IMR-90 (cell line): Measurements from ENCODE around the gene HOXA3. TPM values are rescaled to one million over a fixed set of nuclear protein-coding genes. Genes with fewer than 3 reads are reported as not detected.

Experiments
- ATAC-seq: fragments of 200-7000 bp; cut with Tn5 transposase; 2 replicates; pipeline ENCODE4 v1.9.1; 2020; ENCODE audit warnings: low read depth, mild to moderate bottlenecking, moderate library complexity
- BruUV-seq: library from RNA; stranded (reverse); fragments of 400-500 nt; replicated peaks from 2 replicates; lab custom pipeline; 2021; lab: Mats Ljungman, UMichigan
- CTCF ChIA-PET: fragments of 300-600 bp; formaldehyde crosslinking; extraction: SDS; loops from one replicate; lab custom pipeline; 2021; ENCODE audit warnings: antibody characterized with exemption; lab: Yijun Ruan, JAX
- POLR2A ChIA-PET: fragments of 300-600 bp; sonication (Branson Sonifier 250); formaldehyde crosslinking; loops from one replicate; lab custom pipeline; 2022; ENCODE audit warnings: antibody characterized with exemption; ENCODE audit not compliant: unreplicated experiment; lab: Charles Lee
- DNase-seq: peaks from one replicate; pipeline ENCODE4 v3.0.0; 2013
- H2AFZ ChIP-seq: replicated peaks from 2 replicates; pipeline ENCODE3; 2013; ENCODE audit warnings: low read length, mild to moderate bottlenecking; ENCODE audit not compliant: poor library complexity
- H2AK5ac ChIP-seq: 2 replicates; pipeline ENCODE4 v1.6.1; 2013; ENCODE audit warnings: low read depth, low read length, inconsistent platforms
- H2AK9ac ChIP-seq: replicated peaks from 2 replicates; pipeline ENCODE3; 2013; ENCODE audit warnings: mild to moderate bottlenecking, low read depth, low read length, moderate library complexity; ENCODE audit not compliant: poor library complexity
- H2BK120ac ChIP-seq: 2 replicates; pipeline ENCODE4 v1.6.1; 2013; ENCODE audit warnings: low read depth, low read length, inconsistent platforms
- H2BK15ac ChIP-seq: 3 replicates; pipeline ENCODE4 v1.6.1; 2013; ENCODE audit warnings: low read depth, low read length, inconsistent platforms
- H2BK20ac ChIP-seq: 2 replicates; pipeline ENCODE4 v1.6.1; 2013; ENCODE audit warnings: low read depth, mild to moderate bottlenecking, inconsistent platforms, low read length, moderate library complexity
- H2BK5ac ChIP-seq: 2 replicates; pipeline ENCODE4 v1.6.1; 2013; ENCODE audit warnings: mild to moderate bottlenecking, low read depth, low read length, inconsistent platforms; ENCODE audit not compliant: poor library complexity, severe bottlenecking
- H3K14ac ChIP-seq: replicated peaks from 2 replicates; pipeline ENCODE4 v1.6.1; 2013; ENCODE audit warnings: low read depth, low read length, inconsistent platforms
- H3K18ac ChIP-seq: 2 replicates; pipeline ENCODE4 v1.6.1; 2013; ENCODE audit warnings: low read depth, low read length, control low read depth
- H3K23ac ChIP-seq: 2 replicates; pipeline ENCODE4 v1.6.1; 2013; ENCODE audit warnings: low read depth, low read length, inconsistent platforms
- H3K27ac ChIP-seq: 2 replicates; pipeline ENCODE4 v1.5.1; 2013; ENCODE audit warnings: mild to moderate bottlenecking, control low read depth, low read length; ENCODE audit not compliant: insufficient read depth
- H3K27me3 ChIP-seq: 2 replicates; pipeline ENCODE4 v1.6.1; 2013; ENCODE audit warnings: low read length; ENCODE audit not compliant: control insufficient read depth, insufficient read depth
- H3K36me3 ChIP-seq: 2 replicates; pipeline ENCODE4 v1.6.1; 2013; ENCODE audit warnings: low read length, mixed read lengths; ENCODE audit not compliant: control insufficient read depth, insufficient read depth
- H3K4ac ChIP-seq: 2 replicates; pipeline ENCODE4 v1.6.1; 2013; ENCODE audit warnings: low read depth, low read length, inconsistent platforms
- H3K4me1 ChIP-seq: 2 replicates; pipeline ENCODE4 v1.6.1; 2013; ENCODE audit warnings: low read length, mixed read lengths; ENCODE audit not compliant: control insufficient read depth, insufficient read depth
- H3K4me2 ChIP-seq: 2 replicates; pipeline ENCODE4 v1.6.1; 2013; ENCODE audit warnings: low read depth, mild to moderate bottlenecking, control low read depth, low read length, moderate library complexity
- H3K4me3 ChIP-seq: 2 replicates; pipeline ENCODE4 v1.5.1; 2013; ENCODE audit warnings: low read depth, mild to moderate bottlenecking, control low read depth, low read length, moderate library complexity; ENCODE audit not compliant: insufficient read depth
- H3K56ac ChIP-seq: 2 replicates; pipeline ENCODE4 v1.6.1; 2013; ENCODE audit warnings: low read length, inconsistent platforms; ENCODE audit not compliant: insufficient read depth; ENCODE audit errors: extremely low read depth
- H3K79me1 ChIP-seq, 2 experiments: 2 replicates each; pipeline ENCODE4 v1.6.1; 2013; ENCODE audit warnings: low read length in 2 of 2, inconsistent platforms in 1 of 2, low read depth in 1 of 2
- H3K9ac ChIP-seq: 2 replicates; pipeline ENCODE4 v1.6.1; 2013; ENCODE audit warnings: low read depth, low read length, control low read depth
- H3K9me1 ChIP-seq: 2 replicates; pipeline ENCODE4 v1.6.1; 2013; ENCODE audit warnings: low read length, inconsistent platforms; ENCODE audit not compliant: insufficient read depth
- H3K9me3 ChIP-seq: 2 replicates; pipeline ENCODE4 v1.6.1; 2013; ENCODE audit warnings: low read length; ENCODE audit not compliant: control insufficient read depth, insufficient read depth
- H4K20me1 ChIP-seq: 2 replicates; pipeline ENCODE4 v1.6.1; 2013; ENCODE audit warnings: low read length, inconsistent platforms; ENCODE audit not compliant: insufficient read depth
- H4K5ac ChIP-seq: 2 replicates; pipeline ENCODE4 v1.6.1; 2013; ENCODE audit warnings: mild to moderate bottlenecking, low read depth, low read length, control low read depth
- H4K8ac ChIP-seq, 2 experiments: 2 replicates each; pipeline ENCODE4 v1.6.1; 2013; ENCODE audit warnings: low read depth in 2 of 2, low read length in 2 of 2, control low read depth in 1 of 2, inconsistent platforms in 1 of 2
- H4K91ac ChIP-seq: 2 replicates; pipeline ENCODE4 v1.6.1; 2013; ENCODE audit warnings: low read depth, low read length, inconsistent platforms; ENCODE audit not compliant: insufficient read depth
- BHLHE40 ChIP-seq: fragments of 150-350 bp; IDR thresholded peaks from 2 replicates; pipeline ENCODE4 v1.6.1; 2016; ENCODE audit warnings: mild to moderate bottlenecking, low read depth, low read length
- CEBPB ChIP-seq: IDR thresholded peaks from 2 replicates; pipeline ENCODE4 v1.6.1; 2012; ENCODE audit warnings: low read depth, low read length, improper control_type of control experiment
- CHD1 ChIP-seq: IDR thresholded peaks from 2 replicates; pipeline ENCODE4 v1.6.1; 2012; ENCODE audit warnings: low read depth, low read length, improper control_type of control experiment
- ELK1 ChIP-seq: fragments of 150-350 bp; IDR thresholded peaks from 2 replicates; pipeline ENCODE4 v1.6.1; 2016; ENCODE audit warnings: low read depth, mild to moderate bottlenecking, low read length, moderate library complexity, borderline replicate concordance
- FOS ChIP-seq: fragments of 150-350 bp; IDR thresholded peaks from 2 replicates; pipeline ENCODE4 v1.6.1; 2016; ENCODE audit warnings: low read depth, low read length
- MAFK ChIP-seq: IDR thresholded peaks from 2 replicates; pipeline ENCODE4 v1.6.1; 2012; ENCODE audit warnings: low read depth, low read length, improper control_type of control experiment
- MAZ ChIP-seq: IDR thresholded peaks from 2 replicates; pipeline ENCODE4 v1.6.1; 2012; ENCODE audit warnings: low read depth, mild to moderate bottlenecking, low read length, improper control_type of control experiment, moderate library complexity, borderline replicate concordance
- NFE2L2 ChIP-seq: fragments of 150-350 bp; IDR thresholded peaks from 2 replicates; pipeline ENCODE4 v1.6.1; 2016; ENCODE audit warnings: low read depth, mild to moderate bottlenecking, low read length
- RAD21 ChIP-seq: IDR thresholded peaks from 2 replicates; pipeline ENCODE4 v1.6.1; 2012; ENCODE audit warnings: low read length, improper control_type of control experiment
- RCOR1 ChIP-seq: IDR thresholded peaks from 2 replicates; pipeline ENCODE4 v1.6.1; 2012; ENCODE audit warnings: mild to moderate bottlenecking, low read length, improper control_type of control experiment; ENCODE audit not compliant: insufficient replicate concordance
- RFX5 ChIP-seq: IDR thresholded peaks from 2 replicates; pipeline ENCODE4 v1.8.0; 2012; ENCODE audit warnings: low read depth, mild to moderate bottlenecking, low read length, moderate library complexity
- SMC3 ChIP-seq: fragments of 150-350 bp; IDR thresholded peaks from 2 replicates; pipeline ENCODE4 v1.6.1; 2016; ENCODE audit warnings: low read depth, mild to moderate bottlenecking, antibody characterized with exemption, low read length, moderate library complexity
- WGBS, 2 experiments: methylation state at CpG; one replicate each; pipeline versions ENCODE4 v1.1.5 to v1.1.7; 2013; ENCODE audit warnings: missing lambda C conversion rate in 2 of 2; ENCODE audit not compliant: insufficient read length in 1 of 2; ENCODE audit errors: extremely low coverage in 2 of 2; 5-methylcytosine and 5-hydroxymethylcytosine counted together
- dilution Hi-C: fragments of 300-500 bp; cut with HindIII; formaldehyde crosslinking; loops from one replicate; pipeline ENCODE4 v1.14.3; 2018; ENCODE audit warnings: low sequenced_read_pairs; ENCODE audit not compliant: unreplicated experiment
- in situ Hi-C: fragments of 300-500 bp; cut with MboI; formaldehyde crosslinking; loops from 3 replicates; pipeline ENCODE4 v1.14.3; 2019; ENCODE audit warnings: low sequenced_read_pairs, inconsistent platforms, mixed read lengths
- intact Hi-C: fragments of 100-400 bp; cut with micrococcal nuclease; formaldehyde crosslinking; loops from 2 replicates; pipeline ENCODE4 v1.10.0; 2022
- polyA plus RNA-seq, 3 experiments: library from polyadenylated mRNA; depleted of rRNA; stranded (reverse); fragments of >200 nt; gene quantifications; 2 replicates each; pipeline ENCODE4 v1.2.3, GENCODE V29; 2012; ENCODE audit warnings: low replicate concordance in 1 of 3
- total RNA-seq: library from RNA; depleted of rRNA; stranded (reverse); fragments of >200 nt; gene quantifications from 2 replicates; pipeline ENCODE4 v1.2.3, GENCODE V29; 2012
- TF ChIP-seq, protein P1 (sequence below): conservative IDR thresholded peaks from 2 replicates; pipeline ENCODE4 v1.5.1; 2012; ENCODE audit warnings: mild to moderate bottlenecking, low read depth, low read length, improper control_type of control experiment
- TF ChIP-seq, protein P2 (sequence below): fragments of 150-350 bp; IDR thresholded peaks from 2 replicates; pipeline ENCODE4 v1.6.1; 2017; ENCODE audit warnings: mild to moderate bottlenecking, antibody characterized with exemption, low read length, low read depth

HOXA3 gene
- total and polyA plus RNA-seq, 2 of the 4 experiments (the other 2 are of a cell fraction), result 0.90 to 5.4 TPM

DNA sequence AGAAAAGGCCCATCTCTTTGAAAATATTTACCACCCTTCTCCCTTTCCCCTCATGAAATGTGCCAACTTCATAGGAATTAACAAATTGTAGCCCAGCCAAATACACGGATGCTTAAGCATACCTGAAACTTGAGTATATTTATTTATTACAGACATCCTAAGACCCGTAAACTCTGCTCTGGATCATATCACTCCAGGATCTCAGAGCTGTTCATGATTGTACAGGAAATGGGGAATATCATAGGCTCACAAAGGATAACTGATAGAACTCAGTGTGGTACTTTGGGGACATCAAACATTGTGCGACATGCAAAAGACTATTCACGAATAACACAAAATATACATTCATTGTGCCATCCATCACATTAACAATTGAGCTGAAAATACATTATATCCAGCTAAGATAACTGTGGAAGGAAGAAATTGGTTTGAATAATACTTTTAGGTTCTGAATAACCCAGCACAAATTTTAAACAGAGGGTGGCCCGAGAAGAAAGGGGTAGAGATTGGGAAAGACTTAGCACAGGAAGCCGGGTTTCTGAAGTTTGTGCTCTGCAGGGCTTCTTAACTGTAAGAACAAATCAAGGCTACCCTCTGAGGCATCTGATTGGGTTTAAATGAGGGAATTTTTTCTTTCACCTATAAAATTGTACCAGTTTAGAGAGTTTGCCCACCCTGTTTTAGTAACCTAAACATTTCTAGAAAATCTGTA is 59.0 kb downstream of the HOXA3 start:
- no peak overlapping the region for H3K4ac ChIP-seq
- no peak overlapping the region for H3K23ac ChIP-seq
- H3K36me3 ChIP-seq, result peaks cover 1% of the 10 kb centered on the region; the same call in 1 of the 2 replicates
- ChIA-PET POLR2A (no interaction called here), CTCF (interaction anchor here (0.7 to 0.8 kb wide), 2 partner anchors 240 to 398 kb away, joined by 3 read pairs; no protein-coding TSS in a partner anchor)
- ATAC-seq (no peak), DNase-seq (no peak)
- no peak for TF ChIP-seq CEBPB
- no peak for TF ChIP-seq FOS
- no peak for TF ChIP-seq SMC3
- no peak for TF ChIP-seq ELK1
- TF ChIP-seq, protein P1, sequence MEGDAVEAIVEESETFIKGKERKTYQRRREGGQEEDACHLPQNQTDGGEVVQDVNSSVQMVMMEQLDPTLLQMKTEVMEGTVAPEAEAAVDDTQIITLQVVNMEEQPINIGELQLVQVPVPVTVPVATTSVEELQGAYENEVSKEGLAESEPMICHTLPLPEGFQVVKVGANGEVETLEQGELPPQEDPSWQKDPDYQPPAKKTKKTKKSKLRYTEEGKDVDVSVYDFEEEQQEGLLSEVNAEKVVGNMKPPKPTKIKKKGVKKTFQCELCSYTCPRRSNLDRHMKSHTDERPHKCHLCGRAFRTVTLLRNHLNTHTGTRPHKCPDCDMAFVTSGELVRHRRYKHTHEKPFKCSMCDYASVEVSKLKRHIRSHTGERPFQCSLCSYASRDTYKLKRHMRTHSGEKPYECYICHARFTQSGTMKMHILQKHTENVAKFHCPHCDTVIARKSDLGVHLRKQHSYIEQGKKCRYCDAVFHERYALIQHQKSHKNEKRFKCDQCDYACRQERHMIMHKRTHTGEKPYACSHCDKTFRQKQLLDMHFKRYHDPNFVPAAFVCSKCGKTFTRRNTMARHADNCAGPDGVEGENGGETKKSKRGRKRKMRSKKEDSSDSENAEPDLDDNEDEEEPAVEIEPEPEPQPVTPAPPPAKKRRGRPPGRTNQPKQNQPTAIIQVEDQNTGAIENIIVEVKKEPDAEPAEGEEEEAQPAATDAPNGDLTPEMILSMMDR, result no peak
- no peak for TF ChIP-seq BHLHE40
- no peak for TF ChIP-seq CHD1
- no peak for TF ChIP-seq NFE2L2
- TF ChIP-seq RFX5, result no peak
- TF ChIP-seq MAZ, result no peak
- TF ChIP-seq RCOR1, result no peak
- TF ChIP-seq RAD21, result no peak
- TF ChIP-seq, protein P2, sequence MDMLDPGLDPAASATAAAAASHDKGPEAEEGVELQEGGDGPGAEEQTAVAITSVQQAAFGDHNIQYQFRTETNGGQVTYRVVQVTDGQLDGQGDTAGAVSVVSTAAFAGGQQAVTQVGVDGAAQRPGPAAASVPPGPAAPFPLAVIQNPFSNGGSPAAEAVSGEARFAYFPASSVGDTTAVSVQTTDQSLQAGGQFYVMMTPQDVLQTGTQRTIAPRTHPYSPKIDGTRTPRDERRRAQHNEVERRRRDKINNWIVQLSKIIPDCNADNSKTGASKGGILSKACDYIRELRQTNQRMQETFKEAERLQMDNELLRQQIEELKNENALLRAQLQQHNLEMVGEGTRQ, result no peak
- TF ChIP-seq MAFK, result no peak
- peaks cover 10 to 16% of the 10 kb centered on the region in 2 experiments; a peak in 3 of 4 replicates for H3K79me1 ChIP-seq
- H3K14ac ChIP-seq, result no peak overlapping the region
- no peak overlapping the region for H3K4me3 ChIP-seq
- no peak overlapping the region for H2AFZ ChIP-seq
- no peak overlapping the region for H4K8ac ChIP-seq
- H3K27ac ChIP-seq, result no peak overlapping the region
- dilution Hi-C loops, result no loop called here
- no peaks in the 10 kb centered on the region for H3K9me1 ChIP-seq
- H2BK120ac ChIP-seq, result no peak overlapping the region
- H3K18ac ChIP-seq, result no peak overlapping the region
- no CpG with 5 or more reads among the region's 6 CpGs for WGBS, 2 experiments
- H3K9me3 ChIP-seq, result no peaks in the 10 kb centered on the region
- H3K27me3 ChIP-seq, result peaks cover 4% of the 10 kb centered on the region; the same call in 1 of the 2 replicates
- H3K9ac ChIP-seq, result no peak overlapping the region
- no peak overlapping the region for H2AK9ac ChIP-seq
- no peak overlapping the region for H3K4me2 ChIP-seq
- in situ Hi-C loops, result no loop called here
- no peak overlapping the region for H2BK15ac ChIP-seq
- no peaks in the 10 kb centered on the region for H3K4me1 ChIP-seq
- H3K56ac ChIP-seq, result no peak overlapping the region
- H2BK20ac ChIP-seq, result no peak overlapping the region
- no peak overlapping the region for H2BK5ac ChIP-seq
- H4K91ac ChIP-seq, result no peak overlapping the region
- peaks cover 9% of the 10 kb centered on the region for H4K20me1 ChIP-seq
- H4K5ac ChIP-seq, result no peak overlapping the region
- intact Hi-C loops, result no loop called here
- BruUV-seq, result no TSS peak
- no peak overlapping the region for H2AK5ac ChIP-seq
